Pancreas (tissue), 10 donors: Measurements from ENCODE around the gene WNK2. TPM values are rescaled to one million over a fixed set of nuclear protein-coding genes. Genes with fewer than 3 reads are reported as not detected.

ENCODE experiments used
- ATAC-seq, 4 donors: fragments of 200-7000 bp; cut with Tn5 transposase; one replicate each; pipeline versions ENCODE4 v1.8.0 to v1.9.1; 2020; ENCODE audit warnings: mild to moderate bottlenecking in 4 of 4, moderate library complexity in 4 of 4
- DNase-seq, 6 donors: peaks; one replicate each; pipeline ENCODE4 v3.0.0-alpha.2; 2020
- FAIRE-seq: peaks from 2 replicates; lab custom pipeline; 2012; peaks lifted over from hg19 to GRCh38; lab: Jason Lieb, UNC
- H3K27ac ChIP-seq, 4 donors: fragments of 200-600 bp; sonication (generic); 1 replicate in 3 of 4; 2 replicates in 1 of 4; pipeline versions ENCODE4 v1.5.0 to v1.8.0; 2020
- H3K27me3 ChIP-seq, 4 donors: fragments of 200-600 bp; one replicate each; pipeline ENCODE4 v1.8.0; 2021
- H3K36me3 ChIP-seq, 3 donors: fragments of 200-600 bp; sonication (generic) in 1 of 3; one replicate each; pipeline versions ENCODE4 v1.5.0 to v1.8.0; 2020 to 2021
- H3K4me1 ChIP-seq, 3 donors: fragments of 200-600 bp; one replicate each; pipeline ENCODE4 v1.8.0; 2021
- H3K4me3 ChIP-seq, 4 donors: fragments of 200-600 bp; sonication (generic) in 2 of 4; one replicate each; pipeline versions ENCODE4 v1.5.0 to v1.8.0; 2020 to 2021
- H3K9me3 ChIP-seq, 4 donors: fragments of 200-600 bp; one replicate each; pipeline ENCODE4 v1.8.0; 2021
- WGBS, 2 donors: extraction: QIAGEN DNeasy Blood & Tissue Kit; methylation state at CpG; one replicate each; pipeline ENCODE4 v1.1.7; 2013; 5-methylcytosine and 5-hydroxymethylcytosine counted together
- intact Hi-C, 3 donors: fragments of 100-400 bp; cut with DNase I; formaldehyde crosslinking; loops; one replicate each; pipeline versions ENCODE4 v1.11.1 to v1.14.2; 2022
- polyA plus RNA-seq, 2 donors: library from polyadenylated mRNA; stranded (reverse); fragments of 200-250 nt; gene quantifications; one replicate each; pipeline ENCODE4 v1.2.3, GENCODE V29; 2013
- total RNA-seq, 6 donors: library from RNA; stranded (reverse); fragmentation: NEBNext Ultra II Directional in 4 of 6; extraction: Animal tissue kit (Norgen Biotek cat#: 25700) in 4 of 6; gene quantifications; one replicate each; pipeline versions ENCODE4 v1.2.1 to v1.2.4, GENCODE V29; 2021 to 2023
- TF ChIP-seq, protein P1 (sequence below), 4 donors: fragments of 200-600 bp; sonication (generic) in 3 of 4; IDR thresholded peaks; one replicate each; pipeline versions ENCODE4 v1.5.0 to v1.8.0; 2021; ENCODE audit warnings: antibody characterized with exemption in 4 of 4
- donor health status: healthy with polysubstance abuse.
- donor health status: DM: no; HTN: no; CAD: no; lungs with moderate emphysema.
- donor health status: DM: no; HTN: no; CAD: no.
- donor health status: control.
- donor health status: control.
- donor health status: Bipolar disorder and iron deficiency.
- donor health status: DM: yes; HTN: yes; CAD: no.
- donor health status: DM: no; HTN: no; CAD: no.
- donor health status: DM: no; HTN: no; CAD: no.
- donor health status: DM: yes; HTN: yes; CAD: no.

WNK2 gene
- total and polyA plus RNA-seq, 8 donors = 53.5 to 121 (median 89.4) TPM

DNA sequence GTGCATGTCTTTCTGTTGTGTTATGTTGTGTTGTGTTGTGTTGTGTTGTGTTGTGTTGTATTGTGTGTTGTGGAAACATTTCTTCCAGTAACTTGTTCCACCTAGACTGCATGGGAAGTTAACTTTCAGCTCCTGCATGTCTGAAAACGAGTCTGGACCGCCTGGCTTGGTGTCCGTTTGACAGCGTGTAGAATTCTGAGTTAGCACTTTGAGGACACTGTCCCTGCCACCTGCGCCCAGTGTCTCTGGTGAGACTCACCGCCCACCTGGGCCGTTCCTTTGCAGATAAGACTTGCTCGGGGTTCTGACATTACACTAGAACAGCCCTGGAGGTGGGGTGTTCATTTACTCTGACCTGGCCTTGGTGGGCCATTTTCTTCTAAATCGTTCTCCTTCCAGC is 42.0 kb downstream of the WNK2 start:
- Histone ChIP-seq H3K4me3 (no peak overlapping the region), H3K27ac (peak overlapping the region in 2 of 4 donors; percentile 74 to 76), H3K36me3 (no peaks in the 10 kb centered on the region), H3K4me1 (peaks cover 5 to 54% (median 27%) of the 10 kb centered on the region in 3 donors), H3K27me3 (no peaks in the 10 kb centered on the region), H3K9me3 (no peaks in the 10 kb centered on the region)
- no peak for ATAC-seq
- FAIRE-seq = no peak
- DNase-seq = no peak
- TF ChIP-seq, protein P1, sequence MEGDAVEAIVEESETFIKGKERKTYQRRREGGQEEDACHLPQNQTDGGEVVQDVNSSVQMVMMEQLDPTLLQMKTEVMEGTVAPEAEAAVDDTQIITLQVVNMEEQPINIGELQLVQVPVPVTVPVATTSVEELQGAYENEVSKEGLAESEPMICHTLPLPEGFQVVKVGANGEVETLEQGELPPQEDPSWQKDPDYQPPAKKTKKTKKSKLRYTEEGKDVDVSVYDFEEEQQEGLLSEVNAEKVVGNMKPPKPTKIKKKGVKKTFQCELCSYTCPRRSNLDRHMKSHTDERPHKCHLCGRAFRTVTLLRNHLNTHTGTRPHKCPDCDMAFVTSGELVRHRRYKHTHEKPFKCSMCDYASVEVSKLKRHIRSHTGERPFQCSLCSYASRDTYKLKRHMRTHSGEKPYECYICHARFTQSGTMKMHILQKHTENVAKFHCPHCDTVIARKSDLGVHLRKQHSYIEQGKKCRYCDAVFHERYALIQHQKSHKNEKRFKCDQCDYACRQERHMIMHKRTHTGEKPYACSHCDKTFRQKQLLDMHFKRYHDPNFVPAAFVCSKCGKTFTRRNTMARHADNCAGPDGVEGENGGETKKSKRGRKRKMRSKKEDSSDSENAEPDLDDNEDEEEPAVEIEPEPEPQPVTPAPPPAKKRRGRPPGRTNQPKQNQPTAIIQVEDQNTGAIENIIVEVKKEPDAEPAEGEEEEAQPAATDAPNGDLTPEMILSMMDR (IDR thresholded peaks at IDR 0.05) = no peak
- intact Hi-C loops = no loop called here
- WGBS, 2 donors = 48 to 56% methylated on average over 9 of the region's 9 CpGs

DNA sequence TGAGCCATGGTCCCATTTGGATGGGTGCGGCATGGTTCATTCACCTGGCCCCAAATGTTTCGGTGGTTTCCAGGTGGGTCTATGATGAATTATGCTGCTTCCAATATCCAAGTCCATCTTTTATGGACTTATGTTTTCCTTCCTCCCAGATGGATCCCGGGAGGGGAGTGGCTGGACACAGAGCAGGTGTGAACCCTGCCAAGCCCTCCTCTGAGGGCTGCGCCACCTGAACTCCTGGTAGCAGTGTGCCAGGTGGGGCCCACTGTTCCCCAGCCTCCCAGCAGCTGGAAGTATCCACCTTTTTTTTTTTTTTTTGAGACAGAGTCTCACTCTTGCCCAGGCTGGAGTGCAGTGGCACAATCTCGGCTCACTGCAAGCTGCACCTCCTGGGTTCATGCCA is 42.9 kb downstream of the WNK2 start:
- Histone ChIP-seq H3K36me3 (no peaks in the 10 kb centered on the region), H3K4me3 (no peak overlapping the region), H3K4me1 (peaks cover 8 to 63% (median 35%) of the 10 kb centered on the region in 3 donors), H3K9me3 (no peaks in the 10 kb centered on the region), H3K27ac (peak overlapping the region in 2 of 4 donors; percentile 19 to 23), H3K27me3 (no peaks in the 10 kb centered on the region)
- DNase-seq (peak in 1 of 6 donors; percentile 22), ATAC-seq (no peak), FAIRE-seq (no peak)
- 64 to 69% methylated on average over 5 of the region's 5 CpGs for WGBS, 2 donors
- TF ChIP-seq, protein P1 (IDR thresholded peaks at IDR 0.05) = no peak
- intact Hi-C loops = no loop called here

DNA sequence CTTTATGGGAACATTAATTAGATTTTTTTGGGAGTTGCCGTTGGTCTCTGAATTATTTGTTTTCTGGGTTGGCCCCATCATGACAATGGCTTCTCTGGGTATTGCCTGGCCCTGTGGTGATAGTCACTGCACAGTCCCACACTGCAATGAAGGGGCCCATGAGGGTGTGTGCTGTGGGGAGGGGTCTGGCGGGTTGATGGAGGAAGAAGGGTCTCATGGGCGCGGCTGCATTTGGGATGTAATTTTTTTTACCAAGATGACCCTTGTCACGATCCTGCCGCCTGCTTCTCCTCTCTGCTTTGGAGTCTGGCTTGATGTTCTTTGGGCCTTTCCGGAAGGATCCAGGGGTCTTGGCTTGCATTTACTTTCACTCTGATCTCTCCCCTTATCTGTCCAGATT is 44.1 kb downstream of the WNK2 start:
- Histone ChIP-seq H3K4me3 (no peak overlapping the region), H3K9me3 (no peaks in the 10 kb centered on the region), H3K27me3 (no peaks in the 10 kb centered on the region), H3K27ac (peak overlapping the region in 1 of 4 donors; percentile 27), H3K4me1 (peaks cover 12 to 73% (median 45%) of the 10 kb centered on the region in 3 donors), H3K36me3 (no peaks in the 10 kb centered on the region)
- intact Hi-C loops = no loop called here
- TF ChIP-seq, protein P1 (IDR thresholded peaks at IDR 0.05) = no peak
- FAIRE-seq = no peak
- 83 to 86% methylated on average over 7 of the region's 7 CpGs for WGBS, 2 donors
- ATAC-seq = no peak
- peak in 1 of 6 donors; percentile 5 for DNase-seq

DNA sequence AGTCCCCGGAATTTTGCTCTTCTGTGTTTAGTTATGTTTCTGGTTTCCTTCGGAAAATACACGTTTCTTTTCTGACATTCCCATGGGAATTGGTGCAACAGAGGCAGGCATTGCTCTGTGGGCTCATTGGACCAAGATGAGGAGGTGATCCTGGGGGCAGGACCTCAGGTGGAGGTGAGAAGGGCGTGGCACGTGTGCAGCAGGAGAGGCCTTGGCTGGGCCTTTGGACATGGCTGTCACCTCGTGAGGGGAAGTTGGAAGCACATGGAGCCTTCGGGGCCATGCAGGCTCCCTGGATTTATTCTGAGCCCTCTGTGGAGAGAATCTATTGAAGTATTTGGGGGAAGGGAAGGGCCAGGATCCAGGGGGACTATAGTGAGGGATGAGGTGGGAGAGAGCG is 44.5 kb downstream of the WNK2 start:
- Histone ChIP-seq H3K36me3 (no peaks in the 10 kb centered on the region), H3K27ac (peak overlapping the region in 1 of 4 donors; percentile 27)

DNA sequence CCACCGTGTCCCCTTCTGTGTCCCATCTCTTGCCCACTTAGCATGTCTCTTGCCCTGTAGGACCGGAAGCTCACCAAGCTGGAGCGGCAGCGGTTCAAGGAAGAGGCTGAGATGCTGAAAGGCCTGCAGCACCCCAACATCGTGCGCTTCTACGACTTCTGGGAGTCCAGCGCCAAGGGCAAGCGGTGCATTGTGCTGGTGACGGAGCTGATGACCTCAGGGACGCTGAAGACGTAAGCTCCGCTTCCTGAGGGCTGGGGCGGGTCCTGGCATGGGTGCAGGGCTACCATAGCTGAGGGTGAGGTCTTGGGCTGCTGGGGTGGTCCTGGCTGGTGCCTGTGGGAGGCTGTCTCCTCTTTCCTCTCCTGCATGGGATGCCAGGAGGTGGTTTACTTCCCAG is 45.7 kb downstream of the WNK2 start:
- intact Hi-C loops = loop anchor here in 1 of 3 donors (5.0 kb wide), 1 partner anchor 32 kb away; no protein-coding TSS in a partner anchor
- TF ChIP-seq, protein P1 (IDR thresholded peaks at IDR 0.05) = no peak
- no peak overlapping the region for H3K4me3 ChIP-seq
- FAIRE-seq = no peak
- H3K4me1 ChIP-seq = peaks cover 19 to 74% (median 49%) of the 10 kb centered on the region in 3 donors
- H3K27me3 ChIP-seq = no peaks in the 10 kb centered on the region
- ATAC-seq = no peak
- H3K9me3 ChIP-seq = no peaks in the 10 kb centered on the region
- peak in 2 of 6 donors; percentile 34 to 58 for DNase-seq
- no peaks in the 10 kb centered on the region for H3K36me3 ChIP-seq
- peak overlapping the region in 2 of 4 donors; percentile 90 to 95 for H3K27ac ChIP-seq
- 88 to 90% methylated on average over 14 of the region's 14 CpGs for WGBS, 2 donors

More for the DNA sequence above, 44.5 kb downstream of the WNK2 start:
- H3K4me3 ChIP-seq = no peak overlapping the region
- intact Hi-C loops = no loop called here
- no peak for ATAC-seq
- DNase-seq = no peak
- no peak for FAIRE-seq
- 71 to 74% methylated on average over 8 of the region's 8 CpGs for WGBS, 2 donors
- no peaks in the 10 kb centered on the region for H3K9me3 ChIP-seq
- H3K4me1 ChIP-seq = peaks cover 13 to 73% (median 47%) of the 10 kb centered on the region in 3 donors
- TF ChIP-seq, protein P1 (IDR thresholded peaks at IDR 0.05) = no peak
- no peaks in the 10 kb centered on the region for H3K27me3 ChIP-seq
